B cell (primary cell): ENCODE results near the gene NEUROG2.
"Not testable (repeated sequence)": the region's sequence is repeated elsewhere in the genome, so short reads cannot be mapped to it uniquely, and the experiment has no call there.

Source experiments
- EZH2 ChIP-seq: IDR thresholded peaks from 2 replicates; pipeline ENCODE4 v1.6.1; 2012; ENCODE audit warnings: borderline replicate concordance, low read depth, mild to moderate bottlenecking, moderate library complexity, low read length; ENCODE audit not compliant: insufficient read depth, poor library complexity, severe bottlenecking
- TF ChIP-seq, protein P1 (sequence below): fragments of 200-600 bp; IDR thresholded peaks from one replicate; pipeline ENCODE4 v1.8.0; 2022; ENCODE audit warnings: antibody characterized with exemption, mild to moderate bottlenecking

DNA sequence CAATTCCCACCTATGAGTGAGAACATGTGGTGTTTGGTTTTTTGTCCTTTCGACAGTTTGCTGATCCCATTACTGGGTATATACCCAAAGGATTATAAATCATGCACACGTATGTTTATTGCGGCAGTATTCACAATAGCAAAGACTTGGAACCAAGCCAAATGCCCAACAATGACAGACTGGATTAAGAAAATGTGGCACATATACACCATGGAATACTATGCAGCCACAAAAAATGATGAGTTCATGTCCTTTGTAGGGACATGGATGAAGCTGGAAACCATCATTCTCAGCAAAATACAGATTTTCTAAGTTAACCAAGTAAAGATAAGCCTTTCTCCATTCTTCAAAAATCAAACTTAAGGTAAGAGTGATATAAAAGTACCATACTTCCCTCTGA lies 38.3 kb upstream of the NEUROG2 start:
- TF ChIP-seq, protein P1, sequence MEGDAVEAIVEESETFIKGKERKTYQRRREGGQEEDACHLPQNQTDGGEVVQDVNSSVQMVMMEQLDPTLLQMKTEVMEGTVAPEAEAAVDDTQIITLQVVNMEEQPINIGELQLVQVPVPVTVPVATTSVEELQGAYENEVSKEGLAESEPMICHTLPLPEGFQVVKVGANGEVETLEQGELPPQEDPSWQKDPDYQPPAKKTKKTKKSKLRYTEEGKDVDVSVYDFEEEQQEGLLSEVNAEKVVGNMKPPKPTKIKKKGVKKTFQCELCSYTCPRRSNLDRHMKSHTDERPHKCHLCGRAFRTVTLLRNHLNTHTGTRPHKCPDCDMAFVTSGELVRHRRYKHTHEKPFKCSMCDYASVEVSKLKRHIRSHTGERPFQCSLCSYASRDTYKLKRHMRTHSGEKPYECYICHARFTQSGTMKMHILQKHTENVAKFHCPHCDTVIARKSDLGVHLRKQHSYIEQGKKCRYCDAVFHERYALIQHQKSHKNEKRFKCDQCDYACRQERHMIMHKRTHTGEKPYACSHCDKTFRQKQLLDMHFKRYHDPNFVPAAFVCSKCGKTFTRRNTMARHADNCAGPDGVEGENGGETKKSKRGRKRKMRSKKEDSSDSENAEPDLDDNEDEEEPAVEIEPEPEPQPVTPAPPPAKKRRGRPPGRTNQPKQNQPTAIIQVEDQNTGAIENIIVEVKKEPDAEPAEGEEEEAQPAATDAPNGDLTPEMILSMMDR: not testable (repeated sequence)
- not testable (repeated sequence) for TF ChIP-seq EZH2
